Esophagus muscularis mucosa (tissue), 3 donors: Measurements from ENCODE around the gene SLC41A3.

Experiments
- POLR2A ChIP-seq: fragments of 450-650 bp; IDR thresholded peaks from one replicate; pipeline ENCODE4 v1.6.1; 2017; ENCODE audit warnings: antibody characterized with exemption, moderate library complexity, mild to moderate bottlenecking, low read depth
- TF ChIP-seq, protein P1 (sequence below), 3 experiments: fragments of 200-600 bp in 2 of 3; fragments of 450-650 bp in 1 of 3; sonication (generic) in 2 of 3; IDR thresholded peaks; one replicate each; pipeline ENCODE4 v1.5.1; 2017 to 2019; ENCODE audit warnings: antibody characterized with exemption in 3 of 3, mild to moderate bottlenecking in 2 of 3, moderate library complexity in 1 of 3

DNA sequence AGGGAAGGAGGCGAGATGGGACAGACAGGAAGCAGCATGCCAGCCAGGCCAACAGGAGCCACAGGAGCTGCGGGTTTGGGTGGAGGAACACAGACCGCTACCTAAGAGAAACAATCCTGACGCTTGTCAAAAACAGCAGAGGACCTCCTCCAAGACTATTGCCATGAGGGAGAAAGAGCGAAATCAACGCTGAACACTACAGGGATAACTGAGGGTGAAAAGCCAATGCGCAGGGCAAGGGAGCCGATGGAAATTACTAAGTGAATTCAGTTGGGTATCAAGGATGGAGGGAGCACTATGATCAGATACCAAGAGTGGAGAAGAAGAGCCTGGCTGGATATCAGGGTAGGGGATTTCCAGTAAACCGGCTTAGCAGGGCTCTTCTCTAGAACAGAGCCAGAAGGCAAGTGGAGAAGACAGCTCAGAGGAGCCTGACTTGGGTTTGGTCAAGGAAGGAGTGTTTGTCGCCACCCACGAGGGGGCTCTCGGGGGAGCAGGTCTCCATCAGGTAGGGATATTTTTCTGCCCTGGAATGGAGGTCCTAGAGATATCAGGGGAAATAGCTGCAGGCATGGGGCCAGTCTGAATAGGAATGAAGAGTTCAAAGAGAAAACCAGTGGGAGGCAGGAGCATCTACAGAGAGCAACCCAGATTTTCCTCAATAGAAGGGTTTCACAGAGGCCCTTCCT lies 48.4 kb downstream of the SLC41A3 start:
- TF ChIP-seq, protein P1, sequence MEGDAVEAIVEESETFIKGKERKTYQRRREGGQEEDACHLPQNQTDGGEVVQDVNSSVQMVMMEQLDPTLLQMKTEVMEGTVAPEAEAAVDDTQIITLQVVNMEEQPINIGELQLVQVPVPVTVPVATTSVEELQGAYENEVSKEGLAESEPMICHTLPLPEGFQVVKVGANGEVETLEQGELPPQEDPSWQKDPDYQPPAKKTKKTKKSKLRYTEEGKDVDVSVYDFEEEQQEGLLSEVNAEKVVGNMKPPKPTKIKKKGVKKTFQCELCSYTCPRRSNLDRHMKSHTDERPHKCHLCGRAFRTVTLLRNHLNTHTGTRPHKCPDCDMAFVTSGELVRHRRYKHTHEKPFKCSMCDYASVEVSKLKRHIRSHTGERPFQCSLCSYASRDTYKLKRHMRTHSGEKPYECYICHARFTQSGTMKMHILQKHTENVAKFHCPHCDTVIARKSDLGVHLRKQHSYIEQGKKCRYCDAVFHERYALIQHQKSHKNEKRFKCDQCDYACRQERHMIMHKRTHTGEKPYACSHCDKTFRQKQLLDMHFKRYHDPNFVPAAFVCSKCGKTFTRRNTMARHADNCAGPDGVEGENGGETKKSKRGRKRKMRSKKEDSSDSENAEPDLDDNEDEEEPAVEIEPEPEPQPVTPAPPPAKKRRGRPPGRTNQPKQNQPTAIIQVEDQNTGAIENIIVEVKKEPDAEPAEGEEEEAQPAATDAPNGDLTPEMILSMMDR (IDR thresholded peaks at IDR 0.05) = no peak
- no peak for TF ChIP-seq POLR2A
